DOHH2 (cell line): ENCODE measurements around the gene AUTS2.

Source experiments
- H3F3A ChIP-seq: fragments of 200-600 bp; sonication (generic), shearing (Covaris generic); 2 replicates; pipeline ENCODE4 v1.6.0; 2016; ENCODE audit warnings: antibody characterized with exemption, mild to moderate bottlenecking; ENCODE audit not compliant: control insufficient read depth, insufficient read depth
- H3K27ac ChIP-seq: fragments of 200-600 bp; sonication (generic); 2 replicates; pipeline ENCODE4 v1.5.1; 2014; ENCODE audit warnings: low read depth, mild to moderate bottlenecking, low read length, moderate library complexity
- H3K27me3 ChIP-seq: fragments of 200-600 bp; sonication (generic); 2 replicates; pipeline ENCODE4 v1.6.1; 2014; ENCODE audit warnings: mild to moderate bottlenecking, low read length, mixed read lengths; ENCODE audit not compliant: control insufficient read depth
- H3K36me3 ChIP-seq: fragments of 200-600 bp; sonication (generic); 2 replicates; pipeline ENCODE4 v1.6.1; 2014; ENCODE audit warnings: mild to moderate bottlenecking, low read length, moderate library complexity, mixed read lengths; ENCODE audit not compliant: control insufficient read depth
- H3K4me1 ChIP-seq: fragments of 200-600 bp; sonication (generic); 2 replicates; pipeline ENCODE4 v1.6.1; 2014; ENCODE audit warnings: mild to moderate bottlenecking, low read length, mixed read lengths; ENCODE audit not compliant: control insufficient read depth
- H3K4me2 ChIP-seq: fragments of 200-600 bp; sonication (generic); 2 replicates; pipeline ENCODE4 v1.6.0; 2014; ENCODE audit warnings: mild to moderate bottlenecking, low read length, moderate library complexity
- H3K4me3 ChIP-seq: fragments of 200-600 bp; sonication (generic); 2 replicates; pipeline ENCODE4 v1.5.1; 2014; ENCODE audit warnings: mild to moderate bottlenecking, low read length, mixed read lengths
- H3K79me2 ChIP-seq: fragments of 200-600 bp; sonication (generic); 2 replicates; pipeline ENCODE4 v1.6.1; 2014; ENCODE audit warnings: mild to moderate bottlenecking, low read length, mixed read lengths; ENCODE audit not compliant: control insufficient read depth
- H3K9me2 ChIP-seq: fragments of 200-600 bp; sonication (generic); replicated peaks from 2 replicates; pipeline ENCODE4 v1.6.1; 2014; ENCODE audit warnings: mild to moderate bottlenecking, low read length, mixed read lengths; ENCODE audit not compliant: control insufficient read depth
- H3K9me3 ChIP-seq: fragments of 200-600 bp; sonication (generic); 2 replicates; pipeline ENCODE4 v1.6.1; 2014; ENCODE audit warnings: antibody characterized with exemption, low read length, mixed read lengths; ENCODE audit not compliant: control insufficient read depth, insufficient read depth
- H4K20me1 ChIP-seq: fragments of 200-600 bp; sonication (generic); 2 replicates; pipeline ENCODE4 v1.6.0; 2014; ENCODE audit warnings: low read depth, mild to moderate bottlenecking, antibody characterized with exemption, low read length, moderate library complexity; ENCODE audit not compliant: control insufficient read depth, insufficient read depth
- CTCF ChIP-seq: fragments of 200-600 bp; sonication (generic); IDR thresholded peaks from one replicate; pipeline ENCODE4 v1.5.1; 2014; ENCODE audit warnings: antibody characterized with exemption, mild to moderate bottlenecking, low read depth, low read length; ENCODE audit not compliant: poor library complexity, severe bottlenecking
- EZH2phosphoT487 ChIP-seq: fragments of 200-600 bp; sonication (generic); IDR thresholded peaks from 2 replicates; pipeline ENCODE4 v1.6.1; 2017; ENCODE audit warnings: borderline replicate concordance, mild to moderate bottlenecking, antibody characterized with exemption, low read length, moderate library complexity, mixed read lengths

Gene AUTS2

GRCh38 chr7:70607281-70607680 is 1009.0 kb downstream of the AUTS2 start:
- Histone ChIP-seq H4K20me1 (no peaks in the 10 kb centered on the region), H3K9me2 (no peaks in the 10 kb centered on the region), H3K4me1 (no peaks in the 10 kb centered on the region), H3K9me3 (no peaks in the 10 kb centered on the region), H3K79me2 (no peaks in the 10 kb centered on the region), H3K4me2 (no peak overlapping the region), H3K4me3 (no peak overlapping the region), H3F3A (no peaks in the 10 kb centered on the region), H3K36me3 (no peaks in the 10 kb centered on the region), H3K27ac (no peak overlapping the region), H3K27me3 (no peaks in the 10 kb centered on the region)
- TF ChIP-seq EZH2phosphoT487 = no peak
- no peak for TF ChIP-seq CTCF

- no peak for TF ChIP-seq EZH2phosphoT487
- no peak for TF ChIP-seq CTCF
- H3K36me3 ChIP-seq = no peaks in the 10 kb centered on the region
- no peaks in the 10 kb centered on the region for H3F3A ChIP-seq
- no peaks in the 10 kb centered on the region for H3K27me3 ChIP-seq
- H3K79me2 ChIP-seq = no peaks in the 10 kb centered on the region
- no peaks in the 10 kb centered on the region for H3K4me1 ChIP-seq
- H3K4me2 ChIP-seq = no peak overlapping the region
- no peaks in the 10 kb centered on the region for H3K9me3 ChIP-seq
- H3K27ac ChIP-seq = no peak overlapping the region
- H3K4me3 ChIP-seq = no peak overlapping the region
- no peaks in the 10 kb centered on the region for H4K20me1 ChIP-seq
- no peaks in the 10 kb centered on the region for H3K9me2 ChIP-seq
These were observed 1009.5 kb downstream of the AUTS2 start for GRCh38 chr7:70607759-70608158.

- Histone ChIP-seq H3K9me3 (no peaks in the 10 kb centered on the region), H4K20me1 (no peaks in the 10 kb centered on the region), H3K4me3 (no peak overlapping the region), H3K4me1 (no peaks in the 10 kb centered on the region), H3K36me3 (no peaks in the 10 kb centered on the region), H3K4me2 (no peak overlapping the region), H3K27me3 (no peaks in the 10 kb centered on the region), H3F3A (no peaks in the 10 kb centered on the region), H3K27ac (no peak overlapping the region), H3K9me2 (no peaks in the 10 kb centered on the region), H3K79me2 (no peaks in the 10 kb centered on the region)
- TF ChIP-seq EZH2phosphoT487 = no peak
- no peak for TF ChIP-seq CTCF
These were observed 1010.0 kb downstream of the AUTS2 start for GRCh38 chr7:70608229-70608628.

GRCh38 chr7:70612811-70613210 is 1014.5 kb downstream of the AUTS2 start:
- H3K4me1 ChIP-seq = peaks cover 4% of the 10 kb centered on the region; the same call in 1 of the 2 replicates
- TF ChIP-seq CTCF (no peak), EZH2phosphoT487 (no peak)

More at GRCh38 chr7:70612811-70613210, 1014.5 kb downstream of the AUTS2 start:
- no peak overlapping the region for H3K27ac ChIP-seq
- H3K9me2 ChIP-seq = no peaks in the 10 kb centered on the region
- H3K79me2 ChIP-seq = no peaks in the 10 kb centered on the region
- no peaks in the 10 kb centered on the region for H4K20me1 ChIP-seq
- H3K4me3 ChIP-seq = no peak overlapping the region
- no peaks in the 10 kb centered on the region for H3K27me3 ChIP-seq
- no peaks in the 10 kb centered on the region for H3F3A ChIP-seq
- H3K9me3 ChIP-seq = no peaks in the 10 kb centered on the region
- H3K4me2 ChIP-seq = no peak overlapping the region
- no peaks in the 10 kb centered on the region for H3K36me3 ChIP-seq
